Adipose tissue (tissue), 3 donors: Measurements from ENCODE around the gene ASAP2. TPM values are rescaled to one million over a fixed set of nuclear protein-coding genes. Genes with fewer than 3 reads are reported as not detected.

Experiments used
- H3K27ac ChIP-seq: one replicate; pipeline ENCODE4 v1.5.1; 2013; ENCODE audit warnings: low read depth, low read length
- WGBS, 3 donors: extraction: QIAGEN DNeasy Blood & Tissue Kit; methylation state at CpG; one replicate each; pipeline ENCODE4 v1.1.7; 2013; 5-methylcytosine and 5-hydroxymethylcytosine counted together
- polyA plus RNA-seq, 3 donors: library from polyadenylated mRNA; stranded (reverse); fragments of 200-250 nt; gene quantifications; one replicate each; pipeline ENCODE4 v1.2.3, GENCODE V29; 2013
- donor health status: healthy with polysubstance abuse.
- donor health status: Bipolar disorder and iron deficiency.
- donor health status: healthy.

The ASAP2 gene
- polyA plus RNA-seq, 3 donors = 4.1 to 24.0 (median 12.5) TPM

DNA sequence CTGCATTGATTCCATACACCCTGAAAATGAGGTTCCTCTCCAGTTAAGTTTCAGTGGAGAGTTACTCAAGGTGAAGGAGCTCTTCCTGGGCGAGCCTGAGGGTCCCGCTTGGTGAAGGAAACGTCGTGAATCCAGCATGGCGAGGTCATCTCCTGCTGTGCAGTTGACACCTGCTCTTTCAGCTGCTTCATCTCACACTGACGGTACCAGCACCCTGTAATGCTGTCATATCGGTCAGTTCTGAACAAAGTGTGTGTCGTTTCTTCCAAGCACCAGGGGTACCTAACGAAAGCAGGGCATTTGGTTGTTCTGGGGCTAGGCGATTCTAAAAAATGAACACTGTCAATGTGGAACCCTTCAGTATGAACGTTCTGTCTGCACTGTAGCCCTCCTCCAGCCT is 164.1 kb downstream of the ASAP2 start:
- H3K27ac ChIP-seq = no peak overlapping the region
- 86 to 92% (median 88%) methylated on average over 11 of the region's 11 CpGs for WGBS, 3 donors

DNA sequence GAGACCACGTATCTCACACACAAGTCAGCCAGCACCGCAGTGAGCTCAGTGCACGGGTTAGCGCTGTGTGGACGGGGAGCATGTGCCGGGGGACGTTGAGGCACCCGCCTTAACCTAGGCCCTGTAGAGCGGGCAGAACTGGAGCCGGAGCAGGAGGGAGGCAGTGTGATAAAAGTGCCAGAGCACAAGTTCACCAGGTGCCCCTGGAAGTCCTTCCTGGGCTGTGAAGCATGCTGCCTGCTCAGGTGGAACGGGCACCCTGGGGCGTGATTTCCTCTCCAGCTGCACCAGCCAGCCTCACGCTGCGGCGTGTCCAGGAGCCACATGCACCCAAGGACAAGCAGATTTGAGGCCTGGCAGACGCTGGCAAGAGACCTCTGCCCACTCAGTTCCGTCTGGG is 166.4 kb downstream of the ASAP2 start:
- H3K27ac ChIP-seq = no peak overlapping the region
- 93 to 95% (median 95%) methylated on average over 17 of the region's 17 CpGs for WGBS, 3 donors

DNA sequence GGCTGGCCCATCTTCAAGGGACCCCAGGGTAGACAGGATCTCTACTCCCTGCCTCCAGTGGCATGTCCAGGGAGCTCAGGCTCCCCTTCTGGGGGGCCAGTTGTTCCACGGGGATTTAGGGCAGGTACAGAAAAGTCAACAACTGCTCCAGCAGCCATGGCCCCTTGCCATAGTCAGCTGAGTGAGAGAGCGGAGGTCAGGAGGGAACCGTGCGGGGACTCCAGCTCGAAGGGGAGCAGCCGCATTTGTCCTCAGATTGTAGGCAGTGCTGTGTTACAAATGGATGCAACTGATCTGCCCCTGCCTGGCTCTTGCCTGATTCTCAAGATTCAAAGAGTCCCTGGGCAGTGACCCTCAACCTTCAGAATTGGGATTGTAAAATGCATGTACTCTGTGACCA is 166.9 kb downstream of the ASAP2 start:
- 83 to 91% (median 88%) methylated on average over 6 of the region's 6 CpGs for WGBS, 3 donors
- H3K27ac ChIP-seq = no peak overlapping the region

DNA sequence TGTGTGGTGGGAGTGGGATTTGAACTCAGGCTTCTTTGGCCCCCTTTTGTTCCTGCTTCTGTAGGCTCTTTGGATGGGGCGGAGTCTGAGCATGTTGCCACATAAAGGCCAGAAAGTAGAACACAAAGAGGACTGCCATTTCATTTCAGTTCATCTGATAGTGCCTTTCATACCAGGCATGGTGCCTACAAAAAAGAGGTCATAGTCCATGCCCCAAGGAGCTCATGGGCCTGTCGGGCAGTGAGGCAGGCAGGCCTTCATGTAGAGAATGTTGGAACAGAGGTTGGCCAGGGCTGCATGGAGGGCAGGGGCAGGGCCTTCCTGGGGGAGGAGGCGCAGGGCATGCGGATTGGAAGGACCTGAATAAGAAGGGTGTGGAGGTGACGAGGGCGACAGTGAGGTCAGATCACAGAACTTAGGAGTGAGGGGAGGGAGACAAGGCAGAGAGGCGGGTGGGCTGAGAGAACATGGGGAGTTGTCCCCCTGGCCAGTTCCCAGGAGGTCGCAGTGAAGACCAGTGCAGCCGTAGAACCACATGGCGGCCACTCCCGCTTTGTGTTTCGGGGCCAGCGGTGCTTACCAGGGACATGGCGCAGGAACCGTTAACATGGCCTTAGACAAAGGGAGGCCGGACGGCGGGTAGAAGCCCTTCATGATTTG is 167.6 kb downstream of the ASAP2 start:
- WGBS, 3 donors = 93 to 96% (median 94%) methylated on average over 18 of the region's 18 CpGs
- no peak overlapping the region for H3K27ac ChIP-seq

DNA sequence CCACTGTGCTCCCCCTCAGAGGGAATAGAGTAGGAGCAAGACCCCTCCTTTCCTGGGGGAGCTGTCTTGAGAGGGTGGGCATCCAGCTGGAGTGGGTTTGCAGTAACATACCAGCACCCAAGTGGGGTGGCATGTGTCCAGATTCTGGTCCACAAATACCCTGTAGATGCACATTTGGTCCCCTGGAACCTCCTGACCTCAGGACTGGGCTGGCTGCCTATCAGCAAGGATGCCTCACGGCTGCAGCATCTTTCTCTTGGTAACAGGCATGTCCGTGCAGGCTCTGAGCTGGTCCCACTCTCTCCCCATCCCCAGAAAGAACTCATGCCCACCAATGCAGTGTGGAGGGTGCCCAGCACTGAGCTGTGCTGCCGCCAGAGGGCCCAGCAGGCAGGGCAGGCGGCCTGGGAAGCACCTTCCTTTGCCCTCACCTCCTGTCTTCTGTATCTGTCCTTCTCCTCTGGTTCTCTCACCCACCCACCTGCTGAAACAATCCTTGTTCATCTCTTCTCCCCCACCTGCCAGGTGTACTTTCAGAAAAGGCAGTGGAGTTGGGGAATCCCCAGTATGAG is 169.3 kb downstream of the ASAP2 start:
- WGBS, 3 donors = 83 to 94% (median 94%) methylated on average over 4 of the region's 4 CpGs
- H3K27ac ChIP-seq = no peak overlapping the region

DNA sequence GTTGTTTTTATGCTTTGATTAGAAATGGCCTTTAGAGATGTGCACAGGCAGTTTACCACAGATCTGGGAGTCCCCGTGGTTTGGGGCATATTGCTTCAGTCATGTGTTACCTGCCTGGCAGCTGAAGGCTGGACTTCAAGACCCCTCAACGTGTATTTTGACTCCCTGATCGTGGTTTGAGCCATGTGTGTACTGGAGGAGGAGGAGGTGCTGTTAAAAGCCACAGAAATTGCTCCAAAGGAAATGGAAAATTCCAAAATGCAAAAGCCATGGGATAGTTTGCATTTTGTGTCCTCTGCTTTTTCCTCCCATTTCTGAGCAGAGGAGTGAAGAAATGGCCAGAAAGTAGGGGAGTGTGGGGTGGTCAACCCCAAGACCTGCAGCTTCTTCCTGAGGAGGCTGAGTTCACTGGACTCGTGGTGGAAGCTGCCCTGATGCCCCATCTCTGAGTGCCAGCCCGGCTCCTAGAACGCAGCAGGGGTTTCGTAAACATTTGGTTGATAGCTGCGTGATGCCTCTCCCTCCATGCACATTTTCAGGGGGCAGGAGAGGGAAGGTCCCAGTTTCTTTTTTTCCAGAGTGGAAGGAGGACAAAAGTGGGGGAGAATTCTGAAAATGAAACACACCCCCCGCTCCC is 171.0 kb downstream of the ASAP2 start:
- no peak overlapping the region for H3K27ac ChIP-seq
- 56 to 80% (median 63%) methylated on average over 9 of the region's 9 CpGs for WGBS, 3 donors

DNA sequence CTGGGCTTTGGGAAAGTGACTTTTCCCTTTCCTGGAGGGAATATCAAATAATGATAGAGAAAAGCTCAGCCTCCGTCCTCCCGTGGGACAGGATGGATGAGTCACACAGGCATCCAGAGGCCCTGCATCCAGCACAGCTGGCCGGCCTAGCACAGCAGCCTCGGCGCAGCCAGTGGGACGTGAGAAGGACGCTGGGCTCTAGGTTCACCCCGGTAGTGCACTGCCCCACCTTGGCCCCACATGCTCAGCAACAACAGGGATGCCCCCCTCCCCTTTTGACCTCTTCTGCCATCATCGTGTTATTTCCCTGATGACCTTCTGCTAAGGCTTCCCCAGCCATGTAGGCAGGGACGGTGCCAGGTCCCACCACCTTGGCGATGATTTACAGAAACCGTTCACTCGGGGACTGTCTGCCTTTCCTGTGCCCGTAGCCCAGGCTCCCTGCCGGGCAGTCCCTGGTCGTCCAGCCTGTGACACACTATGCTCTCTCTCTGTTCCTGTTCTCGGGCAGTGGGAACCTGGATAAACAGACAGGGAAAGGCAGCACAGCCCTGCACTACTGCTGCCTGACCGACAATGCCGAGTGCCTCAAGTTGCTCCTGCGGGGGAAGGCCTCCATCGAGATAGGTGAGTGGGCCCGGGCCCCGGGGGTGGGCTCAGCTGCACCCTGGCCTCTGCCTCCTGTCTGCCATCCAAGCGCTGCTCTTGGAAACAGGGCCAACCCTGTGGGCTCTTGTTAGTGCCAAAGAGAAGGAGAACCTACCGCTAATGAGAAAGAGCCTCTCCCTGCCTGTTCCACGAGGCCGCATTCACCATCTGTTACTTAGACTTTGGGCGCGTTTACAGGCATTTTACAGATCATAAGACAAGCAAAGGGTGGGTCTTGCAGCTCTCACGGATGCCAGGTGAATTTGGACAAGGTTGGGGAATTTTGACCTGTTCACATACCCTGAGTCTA is 172.1 kb downstream of the ASAP2 start:
- no peak overlapping the region for H3K27ac ChIP-seq
- WGBS, 3 donors = 64 to 85% (median 80%) methylated on average over 30 of the region's 30 CpGs

DNA sequence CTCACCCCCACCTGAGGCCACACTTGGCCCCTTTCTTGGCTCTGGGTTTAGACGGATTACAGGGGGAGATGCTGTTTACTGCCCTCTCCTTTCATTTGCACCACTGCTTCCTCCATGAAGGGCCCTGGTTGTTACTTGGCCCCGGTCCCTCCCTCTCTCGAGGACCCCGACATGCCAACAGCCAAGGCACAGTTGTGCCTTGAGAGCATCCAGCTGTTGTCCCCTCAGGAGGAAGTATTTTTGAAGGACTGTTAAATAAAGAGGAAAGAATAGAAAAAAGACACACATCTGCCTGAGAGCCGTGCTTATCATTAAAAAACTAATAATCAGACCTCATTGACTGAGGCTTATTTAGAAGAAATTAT is 172.8 kb downstream of the ASAP2 start:
- H3K27ac ChIP-seq = no peak overlapping the region
- WGBS, 3 donors = 82 to 96% (median 89%) methylated on average over 5 of the region's 5 CpGs

DNA sequence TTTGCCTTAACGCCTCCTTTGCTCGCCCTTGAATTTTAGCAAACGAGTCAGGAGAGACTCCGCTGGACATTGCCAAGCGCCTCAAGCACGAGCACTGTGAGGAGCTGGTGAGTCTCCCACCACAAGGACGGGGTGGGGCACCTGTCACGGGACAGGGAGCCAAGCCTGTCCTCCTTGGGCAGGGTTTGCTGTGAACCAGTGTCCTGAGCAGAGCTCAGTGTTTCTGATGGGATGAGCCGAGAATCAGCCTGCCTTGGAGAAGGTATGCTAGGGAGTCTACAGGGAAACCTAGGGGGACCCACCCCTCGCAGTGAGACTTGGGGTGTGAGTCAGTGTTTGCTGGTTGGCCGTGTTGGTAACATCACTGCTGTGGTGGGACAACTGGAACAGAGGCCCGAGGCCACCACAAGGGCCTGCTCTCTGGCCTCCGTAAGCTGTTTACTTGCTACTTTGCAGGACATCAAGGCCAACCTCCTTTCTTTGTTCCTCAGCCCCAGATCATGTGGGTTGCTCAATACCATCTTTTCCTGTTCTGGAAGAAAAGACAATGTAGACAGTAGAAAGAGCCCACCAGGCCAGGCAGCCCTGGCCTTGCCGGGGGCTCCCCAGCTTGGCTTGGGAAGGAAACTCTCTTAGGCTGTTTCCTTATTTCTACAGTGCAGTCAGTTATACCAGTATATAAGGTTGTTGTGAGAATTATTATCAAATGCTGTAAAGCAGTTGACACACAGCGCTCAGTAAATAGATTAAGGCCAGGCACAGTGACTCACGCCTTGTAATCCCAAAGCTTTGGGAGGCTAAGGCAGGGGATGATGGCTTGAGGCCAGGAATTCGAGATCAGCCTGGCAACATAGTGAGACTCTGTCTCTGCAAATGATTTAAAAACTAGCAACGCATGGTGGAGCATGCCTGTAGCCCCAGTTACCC is 174.4 kb downstream of the ASAP2 start:
- peak overlapping the region; percentile 0 for H3K27ac ChIP-seq
- WGBS, 3 donors = 54 to 79% (median 65%) methylated on average over 18 of the region's 18 CpGs

DNA sequence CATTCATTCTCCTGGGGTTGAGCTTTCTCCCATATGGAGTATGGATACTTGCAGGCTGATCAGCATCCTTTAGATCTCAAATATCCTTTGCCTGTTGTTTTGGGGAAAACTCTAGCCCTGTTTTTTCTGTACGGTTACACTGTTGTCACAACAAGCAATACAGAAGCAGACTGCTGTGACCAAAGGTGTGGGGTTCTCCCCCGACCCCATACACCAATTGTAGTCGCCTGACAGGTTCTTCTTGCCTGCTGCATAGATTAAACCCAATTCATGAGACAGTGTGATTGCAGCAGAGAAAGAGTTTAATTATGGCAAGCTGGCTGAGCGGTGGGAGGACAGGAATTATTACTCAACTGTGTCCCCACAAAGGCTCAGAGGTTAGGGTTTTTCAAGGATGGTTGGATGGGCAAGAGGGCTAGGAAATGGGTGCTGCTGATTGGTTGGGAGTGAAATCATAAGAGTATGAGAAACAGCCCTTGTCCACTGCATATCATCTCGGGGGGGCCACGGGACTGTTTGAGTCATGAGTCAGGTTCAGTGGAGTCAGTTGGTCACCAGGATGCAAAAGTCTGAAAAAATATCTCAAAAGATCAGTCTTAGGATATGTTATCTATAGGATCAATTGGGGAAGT is 176.1 kb downstream of the ASAP2 start:
- 90 to 95% (median 93%) methylated on average over 6 of the region's 6 CpGs for WGBS, 3 donors

DNA sequence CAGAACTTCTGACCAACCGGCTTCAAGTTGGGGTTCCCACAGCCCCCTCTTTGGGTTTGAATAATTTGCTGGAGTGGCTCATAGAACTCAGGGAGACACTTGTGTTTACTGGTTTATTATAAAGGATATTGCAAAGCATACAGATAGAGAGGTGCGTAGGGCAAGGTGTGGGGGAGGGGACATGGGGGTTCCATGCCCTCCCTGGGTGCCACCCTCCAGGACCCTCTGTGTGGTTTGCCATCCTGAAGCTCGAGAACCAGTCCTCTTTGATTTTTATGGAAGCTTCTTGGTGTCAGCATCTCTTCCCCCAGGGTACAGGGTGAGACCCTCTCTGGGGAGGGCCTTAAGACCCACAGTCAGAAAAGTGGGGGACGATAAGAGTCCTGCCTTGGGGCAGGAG is 177.9 kb downstream of the ASAP2 start:
- 88 to 90% (median 90%) methylated on average over 4 of the region's 4 CpGs for WGBS, 3 donors
- H3K27ac ChIP-seq = no peak overlapping the region

More for the DNA sequence above, 176.1 kb downstream of the ASAP2 start:
- no peak overlapping the region for H3K27ac ChIP-seq

DNA sequence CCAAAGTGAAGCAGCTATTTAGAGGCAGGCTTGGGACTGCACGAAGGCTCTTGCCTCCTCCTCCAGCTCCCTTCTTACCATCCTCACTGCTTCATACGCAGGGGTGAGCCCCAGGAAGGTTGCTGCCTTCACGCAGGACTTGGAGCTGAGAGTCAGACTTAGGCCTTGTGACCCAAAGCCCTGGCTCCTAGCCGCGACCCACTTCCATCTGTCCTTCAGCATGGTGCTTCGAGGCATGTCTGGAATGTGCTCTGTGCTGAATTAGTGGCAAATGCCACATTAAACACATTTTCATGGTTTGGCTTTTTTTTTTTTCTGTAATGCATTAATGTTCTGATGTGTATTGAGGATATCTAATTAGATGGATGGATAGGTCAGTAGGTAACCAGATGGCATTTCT is 179.2 kb downstream of the ASAP2 start:
- WGBS, 3 donors = 80 to 84% (median 82%) methylated on average over 6 of the region's 6 CpGs
- no peak overlapping the region for H3K27ac ChIP-seq

DNA sequence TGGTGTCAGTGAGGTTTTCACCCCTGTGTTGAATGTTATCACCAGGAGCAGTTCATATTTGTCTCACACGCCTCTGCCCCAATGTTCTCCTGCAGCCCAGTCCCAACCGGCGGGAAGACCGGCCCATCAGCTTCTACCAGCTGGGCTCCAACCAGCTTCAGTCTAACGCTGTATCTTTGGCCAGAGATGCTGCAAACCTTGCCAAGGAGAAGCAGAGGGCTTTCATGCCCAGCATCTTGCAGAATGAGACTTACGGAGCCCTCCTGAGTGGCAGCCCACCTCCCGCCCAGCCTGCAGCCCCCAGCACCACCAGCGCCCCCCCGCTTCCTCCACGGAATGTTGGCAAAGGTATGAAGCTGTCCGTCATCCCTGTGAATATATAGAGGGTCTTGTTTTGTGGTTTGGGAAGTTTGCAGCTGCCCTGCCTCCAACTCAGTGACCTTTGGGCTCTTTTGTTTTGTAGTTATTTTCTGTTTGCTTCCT is 181.6 kb downstream of the ASAP2 start:
- no peak overlapping the region for H3K27ac ChIP-seq
- 85 to 91% (median 90%) methylated on average over 11 of the region's 11 CpGs for WGBS, 3 donors

DNA sequence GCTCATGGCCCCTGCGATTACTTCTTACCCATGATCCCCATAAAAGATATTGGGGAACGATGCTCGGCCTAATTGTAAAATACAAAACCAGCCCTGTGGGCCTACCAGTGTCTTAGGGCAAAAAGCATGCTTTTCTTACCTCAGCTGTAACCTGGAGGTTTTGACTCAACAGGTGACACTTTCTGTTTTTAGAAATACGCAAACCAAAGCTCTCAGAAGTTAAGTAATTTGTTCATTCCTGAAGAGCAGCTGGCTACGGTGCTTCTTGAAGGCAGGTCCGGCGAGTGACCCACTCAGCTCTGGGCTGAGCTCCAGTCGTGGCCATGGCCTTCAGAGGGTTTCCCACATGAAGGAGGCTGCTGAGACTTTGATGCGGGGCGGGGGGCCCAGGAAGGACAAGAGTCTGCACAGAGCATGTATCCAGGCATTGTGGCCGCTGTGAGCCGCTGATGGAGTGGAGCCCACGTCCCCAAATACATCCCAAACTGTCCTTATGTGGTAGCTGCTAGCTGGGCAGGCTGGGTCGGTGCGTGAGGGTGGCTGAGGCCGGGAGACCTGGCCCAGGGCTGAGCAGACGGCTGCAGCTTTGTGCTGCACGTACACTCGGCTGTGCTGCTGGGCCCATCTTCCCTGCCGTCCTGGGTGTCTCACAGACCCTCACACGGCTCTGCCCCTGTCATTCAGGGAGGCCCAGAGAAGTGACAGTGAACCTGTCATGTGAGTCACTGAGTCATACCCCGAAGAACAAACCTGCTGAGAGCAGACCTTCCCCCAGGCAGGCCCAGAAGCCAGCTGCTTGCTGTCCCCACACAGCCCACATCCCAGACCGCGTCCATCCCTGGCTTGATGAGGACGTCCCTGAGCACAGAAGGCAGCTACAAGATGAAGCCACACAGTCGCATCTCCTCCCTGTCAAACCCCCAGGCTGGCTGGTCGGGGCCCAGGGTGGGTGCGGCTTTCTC is 182.6 kb downstream of the ASAP2 start:
- WGBS, 3 donors = 88 to 94% (median 93%) methylated on average over 28 of the region's 28 CpGs
- H3K27ac ChIP-seq = no peak overlapping the region

DNA sequence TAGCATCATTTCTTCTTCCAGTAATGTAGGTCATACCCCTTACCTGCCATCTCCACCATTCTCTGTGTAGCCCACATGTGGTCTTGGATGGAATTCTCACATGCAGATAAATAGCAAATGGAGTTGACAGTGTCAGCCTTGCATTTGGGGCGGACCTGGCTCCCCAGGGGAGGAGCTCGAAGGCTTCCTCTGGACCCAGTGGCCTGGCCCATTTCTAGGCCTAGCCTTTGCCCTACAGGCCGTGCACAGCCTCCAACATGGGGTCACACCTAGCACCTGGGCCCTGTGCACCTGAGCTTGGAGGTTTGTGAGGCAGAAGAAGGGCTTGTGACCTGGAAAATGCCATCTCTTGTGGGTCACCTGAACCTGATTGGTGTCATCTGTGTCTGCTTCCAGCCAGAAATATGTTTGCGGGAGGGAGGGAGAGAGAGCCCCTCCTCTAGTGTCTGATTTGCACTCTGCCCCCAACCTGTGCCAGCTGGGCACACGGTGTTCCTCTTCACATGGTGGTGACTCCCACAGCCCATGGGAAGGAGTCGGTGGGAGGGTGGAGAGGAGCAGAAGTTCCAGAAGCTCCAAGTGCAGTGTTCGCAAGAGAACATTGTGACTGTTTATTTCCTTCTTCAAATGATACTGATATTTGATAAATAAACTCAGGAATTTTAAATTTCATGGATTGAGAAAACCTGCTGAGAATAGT is 183.7 kb downstream of the ASAP2 start:
- H3K27ac ChIP-seq = no peak overlapping the region
- 80 to 93% (median 90%) methylated on average over 7 of the region's 7 CpGs for WGBS, 3 donors

DNA sequence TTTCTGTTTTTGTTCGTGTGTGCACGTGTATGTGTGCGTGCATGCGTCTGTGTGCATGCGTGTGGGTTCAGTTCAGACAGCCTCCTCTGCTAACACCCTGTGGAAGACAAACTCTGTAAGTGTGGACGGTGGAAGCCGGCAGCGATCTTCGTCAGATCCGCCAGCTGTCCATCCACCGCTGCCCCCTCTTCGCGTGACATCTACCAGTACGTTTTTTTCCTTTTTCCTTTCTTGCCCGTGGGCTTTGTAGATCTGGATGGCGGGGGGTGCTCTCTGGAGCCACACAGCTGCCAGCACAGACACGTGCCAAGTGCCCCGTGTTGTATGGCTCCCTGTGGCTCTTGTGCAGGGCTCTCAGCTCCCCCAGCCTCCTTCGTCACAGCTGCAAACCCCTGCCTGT is 184.4 kb downstream of the ASAP2 start:
- 91 to 94% (median 94%) methylated on average over 19 of the region's 19 CpGs for WGBS, 3 donors
- no peak overlapping the region for H3K27ac ChIP-seq
